Progenitor cell of endocrine pancreas (in vitro differentiated cells): ENCODE measurements around the gene DLG5. TPM values are rescaled to one million over a fixed set of nuclear protein-coding genes. Genes with fewer than 3 reads are reported as not detected.

ENCODE experiments used
- DNase-seq: peaks from one replicate; pipeline ENCODE4 v3.0.0; 2021; ENCODE audit warnings: low spot score; ENCODE audit not compliant: unreplicated experiment
- H3K27ac Mint-ChIP-seq: 2 replicates; pipeline ENCODE4 v1.8.0; 2021; ENCODE audit warnings: mild to moderate bottlenecking, moderate library complexity, mixed read lengths
- H3K27me3 Mint-ChIP-seq: 2 replicates; pipeline ENCODE4 v1.8.0; 2021; ENCODE audit warnings: mixed read lengths
- H3K36me3 Mint-ChIP-seq: 2 replicates; pipeline ENCODE4 v1.8.0; 2022; ENCODE audit warnings: mixed read lengths; ENCODE audit not compliant: insufficient read depth
- H3K4me1 Mint-ChIP-seq: 2 replicates; pipeline ENCODE4 v1.8.0; 2021; ENCODE audit warnings: low read depth, mixed read lengths
- H3K4me3 Mint-ChIP-seq: 2 replicates; pipeline ENCODE4 v1.8.0; 2021; ENCODE audit warnings: low read depth, mild to moderate bottlenecking, moderate library complexity, mixed read lengths
- H3K9me3 Mint-ChIP-seq: 2 replicates; pipeline ENCODE4 v1.8.0; 2021; ENCODE audit warnings: low read depth, mixed read lengths
- CTCF ChIP-seq: fragments of 200-600 bp; sonication (generic); IDR thresholded peaks from one replicate; pipeline ENCODE4 v1.5.0; 2021; ENCODE audit warnings: antibody characterized with exemption, mild to moderate bottlenecking; ENCODE audit not compliant: unreplicated experiment
- total RNA-seq: library from RNA; stranded (reverse); gene quantifications from 2 replicates; pipeline ENCODE4 v1.2.1, GENCODE V29; 2021

Gene DLG5
- total RNA-seq, 1 donor from 2014 or later = 149 TPM

GRCh38 chr10:77971804-77972144 lies 45.2 kb upstream of the DLG5 start:
- Mint-ChIP-seq H3K4me1 (peaks cover 25% of the 10 kb centered on the region), H3K36me3 (peaks cover 2% of the 10 kb centered on the region), H3K27ac (peak overlapping the region; percentile 48), H3K4me3 (no peak overlapping the region), H3K27me3 (no peaks in the 10 kb centered on the region), H3K9me3 (no peaks in the 10 kb centered on the region)
- TF ChIP-seq CTCF = no peak
- no peak for DNase-seq

GRCh38 chr10:77970869-77971803 lies 44.6 kb upstream of the DLG5 start:
- no peak overlapping the region for H3K4me3 Mint-ChIP-seq
- no peak for TF ChIP-seq CTCF
- no peak for DNase-seq
- H3K9me3 Mint-ChIP-seq = no peaks in the 10 kb centered on the region
- no peaks in the 10 kb centered on the region for H3K36me3 Mint-ChIP-seq
- peak overlapping the region; percentile 48 for H3K27ac Mint-ChIP-seq
- peaks cover 28% of the 10 kb centered on the region for H3K4me1 Mint-ChIP-seq
- no peaks in the 10 kb centered on the region for H3K27me3 Mint-ChIP-seq

GRCh38 chr10:77969114-77969513 lies 42.6 kb upstream of the DLG5 start:
- no peak overlapping the region for H3K4me3 Mint-ChIP-seq
- no peak for DNase-seq
- H3K27me3 Mint-ChIP-seq = no peaks in the 10 kb centered on the region
- peaks cover 6% of the 10 kb centered on the region for H3K9me3 Mint-ChIP-seq
- TF ChIP-seq CTCF = no peak
- peaks cover 4% of the 10 kb centered on the region for H3K36me3 Mint-ChIP-seq
- peaks cover 28% of the 10 kb centered on the region for H3K4me1 Mint-ChIP-seq
- H3K27ac Mint-ChIP-seq = peak overlapping the region; percentile 35

GRCh38 chr10:77967611-77968022 lies 41.1 kb upstream of the DLG5 start:
- peak overlapping the region; percentile 83 for H3K27ac Mint-ChIP-seq
- H3K9me3 Mint-ChIP-seq = peaks cover 10% of the 10 kb centered on the region
- peak; percentile 22 for TF ChIP-seq CTCF

GRCh38 chr10:77965294-77965693 lies 38.7 kb upstream of the DLG5 start:
- H3K36me3 Mint-ChIP-seq = peaks cover 6% of the 10 kb centered on the region
- no peak overlapping the region for H3K4me3 Mint-ChIP-seq
- DNase-seq = no peak
- H3K27me3 Mint-ChIP-seq = no peaks in the 10 kb centered on the region
- H3K27ac Mint-ChIP-seq = no peak overlapping the region
- TF ChIP-seq CTCF = no peak
- H3K9me3 Mint-ChIP-seq = peaks cover 10% of the 10 kb centered on the region
- peaks cover 21% of the 10 kb centered on the region for H3K4me1 Mint-ChIP-seq

More at GRCh38 chr10:77967611-77968022, 41.1 kb upstream of the DLG5 start:
- Mint-ChIP-seq H3K36me3 (peaks cover 6% of the 10 kb centered on the region), H3K27me3 (no peaks in the 10 kb centered on the region), H3K4me3 (no peak overlapping the region), H3K4me1 (peaks cover 28% of the 10 kb centered on the region)
- DNase-seq = peak; percentile 67
